HepG2 (cell line): ENCODE data around the gene ZAR1L. TPM values are rescaled to one million over a fixed set of nuclear protein-coding genes. Genes with fewer than 3 reads are reported as not detected.

ENCODE experiments used
- KDM1A ChIP-seq: IDR thresholded peaks from 2 replicates; pipeline ENCODE4 v1.6.1; 2016; ENCODE audit warnings: missing compliant biosample characterization
- PAXIP1 ChIP-seq: sonication (generic); formaldehyde crosslinking; conservative IDR thresholded peaks from 2 replicates; pipeline ENCODE4 v1.4.0; 2020; ENCODE audit warnings: mild to moderate bottlenecking, missing genetic modification reagents, moderate library complexity
- ZNF282 ChIP-seq: fragments of 450-650 bp; IDR thresholded peaks from 2 replicates; pipeline ENCODE4 v1.6.1; 2018; ENCODE audit not compliant: partially characterized antibody
- ZNF512 ChIP-seq: sonication (generic); formaldehyde crosslinking; IDR thresholded peaks from 2 replicates; pipeline ENCODE4 v1.4.0; 2020; ENCODE audit warnings: mild to moderate bottlenecking, missing genetic modification reagents
- ZNF776 ChIP-seq: sonication (generic); formaldehyde crosslinking; IDR thresholded peaks from 2 replicates; pipeline ENCODE4 v1.4.0; 2020; ENCODE audit warnings: mild to moderate bottlenecking, missing genetic modification reagents
- ZNF878 ChIP-seq: sonication (generic); formaldehyde crosslinking; IDR thresholded peaks from 2 replicates; pipeline ENCODE4 v1.8.1; 2023; ENCODE audit warnings: mild to moderate bottlenecking, missing genetic modification reagents, moderate library complexity
- polyA plus RNA-seq, 8 experiments: library from polyadenylated mRNA; depleted of rRNA in 3 of 8; stranded (reverse) in 7 of 8; unstranded in 1 of 8; fragments of >200 nt; fragmentation: Illumina TruSeq in 4 of 8; extraction: Trizol in 4 of 8; gene quantifications; 2 replicates each; pipeline versions ENCODE4 v1.2.1 to v1.2.3, GENCODE V29; 2011 to 2016; ENCODE audit warnings: low read depth in 4 of 8, missing spikeins in 1 of 8, mixed read lengths in 1 of 8; ENCODE audit not compliant: insufficient read depth in 1 of 8
- total RNA-seq, 5 experiments: library from RNA; depleted of rRNA; stranded (reverse); fragments of >200 nt; fragmentation: Illumina TruSeq; extraction: Trizol; gene quantifications; 2 replicates each; pipeline ENCODE4 v1.2.3, GENCODE V29; 2016; ENCODE audit warnings: low read depth in 1 of 5

The ZAR1L gene
- total and polyA plus RNA-seq, 2 of the 13 experiments (the other 11 are each of a cell fraction or from before 2014, with no cell fraction given): 0.09 TPM; not detected in 1

GRCh38 chr13:32314271-32315237 is 609 bp downstream of the ZAR1L start (continued):
- no peak for TF ChIP-seq KDM1A (CRISPR knock-in tag)
- no peak for TF ChIP-seq ZNF776
- peak; percentile 0; the same call in 1 of the 2 replicates for TF ChIP-seq PAXIP1 (CRISPR knock-in tag)
- TF ChIP-seq ZNF878 (CRISPR knock-in tag): 0 out of 2 replicates have a peak, but pooled peaks have one; percentile 15
- no peak for TF ChIP-seq ZNF282
- TF ChIP-seq ZNF512 (CRISPR knock-in tag): no peak
